OCI-LY7 (cell line): ENCODE measurements around the gene RC3H1. TPM values are rescaled to one million over a fixed set of nuclear protein-coding genes. Genes with fewer than 3 reads are reported as not detected.
A peak's percentile ranks its signal among the peaks of the same experiment; 100 is the strongest.

Source experiments
- BruUV-seq: library from RNA; stranded (reverse); fragments of 400-500 nt; replicated peaks from 2 replicates; lab custom pipeline; 2021; lab: Mats Ljungman, UMichigan
- CTCF ChIA-PET: fragments of 300-600 bp; sonication (Branson Sonifier 250); formaldehyde crosslinking; loops from one replicate; lab custom pipeline; 2022; ENCODE audit warnings: antibody characterized with exemption; ENCODE audit not compliant: unreplicated experiment; lab: Charles Lee
- POLR2A ChIA-PET: fragments of 300-600 bp; sonication (Branson Sonifier 250); formaldehyde crosslinking; loops from one replicate; lab custom pipeline; 2022; ENCODE audit warnings: antibody characterized with exemption; lab: Charles Lee
- DNase-seq: peaks from one replicate; pipeline ENCODE4 v3.0.0-alpha.2; 2015; ENCODE audit warnings: low spot score
- H2AFZ ChIP-seq: fragments of 200-600 bp; sonication (generic), shearing (Covaris generic); 2 replicates; pipeline ENCODE4 v1.6.1; 2014; ENCODE audit warnings: mild to moderate bottlenecking, antibody characterized with exemption, low read length, moderate library complexity
- H3K27ac ChIP-seq: fragments of 200-600 bp; sonication (generic); 2 replicates; pipeline ENCODE4 v1.5.1; 2014; ENCODE audit warnings: mixed run types, low read depth, mild to moderate bottlenecking, moderate library complexity, low read length, inconsistent platforms; ENCODE audit not compliant: poor library complexity, severe bottlenecking
- H3K36me3 ChIP-seq: fragments of 200-600 bp; sonication (generic); 2 replicates; pipeline ENCODE4 v1.6.1; 2014; ENCODE audit warnings: mild to moderate bottlenecking, antibody characterized with exemption, low read length, moderate library complexity, mixed read lengths; ENCODE audit not compliant: insufficient read depth
- H3K4me1 ChIP-seq: fragments of 200-600 bp; sonication (generic); 2 replicates; pipeline ENCODE4 v1.5.1; 2014; ENCODE audit warnings: mild to moderate bottlenecking, low read length; ENCODE audit not compliant: insufficient read depth, poor library complexity, severe bottlenecking
- H3K4me2 ChIP-seq: fragments of 200-600 bp; sonication (generic); 2 replicates; pipeline ENCODE4 v1.6.1; 2014; ENCODE audit warnings: mild to moderate bottlenecking, low read length
- H3K4me3 ChIP-seq: fragments of 200-600 bp; sonication (generic); 2 replicates; pipeline ENCODE4 v1.5.1; 2014; ENCODE audit warnings: mild to moderate bottlenecking, low read depth, low read length; ENCODE audit not compliant: poor library complexity, severe bottlenecking
- H3K79me2 ChIP-seq: fragments of 200-600 bp; sonication (generic); 2 replicates; pipeline ENCODE4 v1.6.1; 2016; ENCODE audit warnings: low read depth, mild to moderate bottlenecking, low read length, moderate library complexity, mixed read lengths; ENCODE audit not compliant: insufficient read depth
- H3K9me2 ChIP-seq: fragments of 200-600 bp; sonication (generic); 2 replicates; pipeline ENCODE4 v1.6.1; 2016; ENCODE audit warnings: mild to moderate bottlenecking, low read length, mixed read lengths; ENCODE audit not compliant: insufficient read depth
- H3K9me3 ChIP-seq: fragments of 200-600 bp; sonication (generic); 2 replicates; pipeline ENCODE4 v1.6.1; 2014; ENCODE audit warnings: mild to moderate bottlenecking, mixed run types, low read length, mixed read lengths
- H4K20me1 ChIP-seq: fragments of 200-600 bp; sonication (generic); 2 replicates; pipeline ENCODE4 v1.6.1; 2014; ENCODE audit warnings: mild to moderate bottlenecking, antibody characterized with exemption, low read length, moderate library complexity, mixed read lengths; ENCODE audit not compliant: insufficient read depth
- CTCF ChIP-seq: fragments of 200-600 bp; sonication (generic); conservative IDR thresholded peaks from 2 replicates; pipeline ENCODE4 v1.5.1; 2014; ENCODE audit warnings: mild to moderate bottlenecking, antibody characterized with exemption, low read length, moderate library complexity, mixed read lengths
- EZH2phosphoT487 ChIP-seq: fragments of 200-600 bp; sonication (generic); IDR thresholded peaks from 2 replicates; pipeline ENCODE4 v1.6.1; 2018; ENCODE audit warnings: low read depth, borderline replicate concordance, mild to moderate bottlenecking, mixed run types, antibody characterized with exemption, low read length, moderate library complexity, mixed read lengths
- intact Hi-C: fragments of 100-400 bp; cut with micrococcal nuclease; formaldehyde crosslinking; loops from one replicate; pipeline ENCODE4 v1.10.0; 2022; ENCODE audit not compliant: unreplicated experiment
- total RNA-seq, 2 experiments: library from RNA; depleted of rRNA in 1 of 2; stranded (reverse); fragments of >200 nt in 1 of 2; shearing (Covaris generic) in 1 of 2; gene quantifications; 2 replicates each; pipeline ENCODE4 v1.2.3, GENCODE V29; 2014 to 2022

The RC3H1 gene
- total RNA-seq, 2 experiments from 2014 or later, result 21.0 to 34.0 TPM

- no peak for DNase-seq
- no peak overlapping the region for H2AFZ ChIP-seq
- H3K79me2 ChIP-seq, result peaks cover 93% of the 10 kb centered on the region
- H4K20me1 ChIP-seq, result peaks cover 14% of the 10 kb centered on the region
- peak overlapping the region; percentile 1; the same call in 1 of the 2 replicates for H3K4me2 ChIP-seq
- H3K4me1 ChIP-seq, result peaks cover 28% of the 10 kb centered on the region
- H3K27ac ChIP-seq, result no peak overlapping the region
- ChIA-PET POLR2A (interaction anchor here (0.6 to 1.5 kb wide), 4 partner anchors 13 to 895 kb away, joined by 3 to 4 read pairs (median 3); no protein-coding TSS in a partner anchor), CTCF (no interaction called here)
- BruUV-seq, result no TSS peak
- H3K9me2 ChIP-seq, result no peaks in the 10 kb centered on the region
- TF ChIP-seq CTCF (no peak), EZH2phosphoT487 (no peak)
- peaks cover 15% of the 10 kb centered on the region for H3K36me3 ChIP-seq
- intact Hi-C loops, result no loop called here
- no peaks in the 10 kb centered on the region for H3K9me3 ChIP-seq
- no peak overlapping the region for H3K4me3 ChIP-seq
Observed at GRCh38 chr1:174017231-174017970, 4.8 kb downstream of the RC3H1 start.

- DNase-seq, result no peak
- no peak overlapping the region for H3K4me2 ChIP-seq
- no peak overlapping the region for H3K4me3 ChIP-seq
- no peaks in the 10 kb centered on the region for H4K20me1 ChIP-seq
- CTCF ChIA-PET, result no interaction called here
- H3K9me2 ChIP-seq, result no peaks in the 10 kb centered on the region
- H3K79me2 ChIP-seq, result peaks cover 97% of the 10 kb centered on the region
- TF ChIP-seq EZH2phosphoT487 (no peak), CTCF (no peak)
- peaks cover 38% of the 10 kb centered on the region for H3K36me3 ChIP-seq
- no peak overlapping the region for H3K27ac ChIP-seq
- POLR2A ChIA-PET, result interaction anchor here (0.6 kb wide), 1 partner anchor 164 kb away, joined by 3 read pairs; no protein-coding TSS in a partner anchor
- BruUV-seq, result no TSS peak
- H3K4me1 ChIP-seq, result peaks cover 10% of the 10 kb centered on the region
- no peaks in the 10 kb centered on the region for H3K9me3 ChIP-seq
- intact Hi-C loops, result no loop called here
- H2AFZ ChIP-seq, result no peak overlapping the region
Observed at GRCh38 chr1:174013864-174014418, 8.2 kb downstream of the RC3H1 start.

GRCh38 chr1:174008979-174009378, 13.2 kb downstream of the RC3H1 start:
- H3K79me2 ChIP-seq, result peaks cover 95% of the 10 kb centered on the region
- TF ChIP-seq EZH2phosphoT487 (no peak), CTCF (no peak)
- no peaks in the 10 kb centered on the region for H3K9me2 ChIP-seq
- H2AFZ ChIP-seq, result no peak overlapping the region
- peaks cover 49% of the 10 kb centered on the region for H3K36me3 ChIP-seq
- H3K9me3 ChIP-seq, result no peaks in the 10 kb centered on the region
- no TSS peak for BruUV-seq
- POLR2A ChIA-PET, result interaction anchor here (0.6 kb wide), 2 partner anchors 10 to 109 kb away, joined by 3 read pairs; no protein-coding TSS in a partner anchor
- no peak for DNase-seq
- peaks cover 23% of the 10 kb centered on the region for H3K4me1 ChIP-seq
- no peak overlapping the region for H3K4me3 ChIP-seq
- no peak overlapping the region for H3K4me2 ChIP-seq
- H3K27ac ChIP-seq, result no peak overlapping the region
- CTCF ChIA-PET, result no interaction called here
- intact Hi-C loops, result no loop called here
- H4K20me1 ChIP-seq, result no peaks in the 10 kb centered on the region
